A673 (cell line): ENCODE results near the gene PHLDB2. TPM values are rescaled to one million over a fixed set of nuclear protein-coding genes. Genes with fewer than 3 reads are reported as not detected.

Source experiments
- BruUV-seq: library from RNA; stranded (reverse); fragments of 400-500 nt; replicated peaks from 2 replicates; lab custom pipeline; 2021; lab: Mats Ljungman, UMichigan
- CTCF ChIA-PET: fragments of 300-600 bp; sonication (Branson Sonifier 250); formaldehyde crosslinking; loops from one replicate; lab custom pipeline; 2022; ENCODE audit warnings: antibody characterized with exemption; lab: Charles Lee
- POLR2A ChIA-PET: fragments of 300-600 bp; sonication (Branson Sonifier 250); formaldehyde crosslinking; loops from one replicate; lab custom pipeline; 2022; ENCODE audit warnings: antibody characterized with exemption; ENCODE audit not compliant: low non-redundant PET; lab: Charles Lee
- DNase-seq: peaks from one replicate; pipeline ENCODE4 v3.0.0-alpha.2; 2015; ENCODE audit warnings: low spot score
- H3K27ac ChIP-seq: fragments of 200-600 bp; sonication (generic); 2 replicates; pipeline ENCODE4 v1.5.1; 2016; ENCODE audit warnings: mixed run types, low read depth, mild to moderate bottlenecking, mixed read lengths, antibody characterized with exemption, low read length; ENCODE audit not compliant: poor library complexity, severe bottlenecking
- H3K27me3 ChIP-seq: fragments of 200-600 bp; sonication (generic); replicated peaks from 2 replicates; pipeline ENCODE4 v1.6.1; 2017; ENCODE audit warnings: mixed run types, low read depth, mild to moderate bottlenecking, mixed read lengths, antibody characterized with exemption, low read length; ENCODE audit not compliant: insufficient read depth, poor library complexity
- H3K36me3 ChIP-seq: fragments of 200-600 bp; sonication (generic); 2 replicates; pipeline ENCODE4 v1.6.1; 2016; ENCODE audit warnings: mixed run types, mild to moderate bottlenecking, mixed read lengths, antibody characterized with exemption, low read length; ENCODE audit not compliant: insufficient read depth, poor library complexity, severe bottlenecking
- H3K4me1 ChIP-seq: fragments of 200-600 bp; sonication (generic); 2 replicates; pipeline ENCODE4 v1.6.1; 2017; ENCODE audit warnings: mixed run types, mild to moderate bottlenecking, mixed read lengths, antibody characterized with exemption, low read length; ENCODE audit not compliant: insufficient read depth, poor library complexity, severe bottlenecking
- H3K4me3 ChIP-seq: fragments of 200-600 bp; sonication (generic); 2 replicates; pipeline ENCODE4 v1.5.1; 2016; ENCODE audit warnings: low read depth, mixed run types, mild to moderate bottlenecking, mixed read lengths, low read length; ENCODE audit not compliant: poor library complexity, severe bottlenecking
- H3K9me3 ChIP-seq: fragments of 200-600 bp; sonication (generic); 2 replicates; pipeline ENCODE4 v1.6.1; 2016; ENCODE audit warnings: mixed run types, low read depth, mild to moderate bottlenecking, mixed read lengths, antibody characterized with exemption, low read length; ENCODE audit not compliant: poor library complexity, severe bottlenecking
- CTCF ChIP-seq: fragments of 300-800, 200-600 bp; sonication (generic); conservative IDR thresholded peaks from 2 replicates; pipeline ENCODE4 v1.5.1; 2017; ENCODE audit warnings: low read depth, mild to moderate bottlenecking, antibody characterized with exemption, low read length, moderate library complexity, mixed read lengths
- EZH2 ChIP-seq: fragments of 200-600 bp; sonication (generic); IDR thresholded peaks from 2 replicates; pipeline ENCODE4 v1.6.1; 2017; ENCODE audit warnings: borderline replicate concordance, low read depth, mild to moderate bottlenecking, mixed read lengths, antibody characterized with exemption, low read length; ENCODE audit not compliant: poor library complexity, severe bottlenecking
- intact Hi-C: fragments of 100-400 bp; cut with micrococcal nuclease; formaldehyde crosslinking; loops from one replicate; pipeline ENCODE4 v1.10.0; 2022; ENCODE audit not compliant: unreplicated experiment
- total RNA-seq: library from RNA; stranded (reverse); gene quantifications from 2 replicates; pipeline ENCODE4 v1.2.3, GENCODE V29; 2021

Gene PHLDB2
- total RNA-seq, 1 experiment from 2014 or later, result 13.1 TPM

GRCh38 chr3:111961461-111962164 is 102.5 kb downstream of the PHLDB2 start:
- ChIA-PET POLR2A (no interaction called here), CTCF (interaction anchor here (1.4 kb wide), 1 partner anchor 67 kb away, joined by 3 read pairs; no protein-coding TSS in a partner anchor)

GRCh38 chr3:111963424-111963823 is 104.4 kb downstream of the PHLDB2 start:
- no peaks in the 10 kb centered on the region for H3K9me3 ChIP-seq
- H3K4me1 ChIP-seq, result peaks cover 16% of the 10 kb centered on the region
- no peak overlapping the region for H3K27ac ChIP-seq
- BruUV-seq, result no TSS peak
- no peaks in the 10 kb centered on the region for H3K36me3 ChIP-seq
- ChIA-PET CTCF (interaction anchor here (0.6 kb wide), 1 partner anchor 1265 kb away, joined by 7 read pairs; no protein-coding TSS in a partner anchor), POLR2A (no interaction called here)
- intact Hi-C loops, result no loop called here
- no peaks in the 10 kb centered on the region for H3K27me3 ChIP-seq
- no peak for DNase-seq
- TF ChIP-seq CTCF (no peak), EZH2 (no peak)
- no peak overlapping the region for H3K4me3 ChIP-seq

More at GRCh38 chr3:111961461-111962164, 102.5 kb downstream of the PHLDB2 start:
- no TSS peak for BruUV-seq
- no peaks in the 10 kb centered on the region for H3K36me3 ChIP-seq
- no peaks in the 10 kb centered on the region for H3K27me3 ChIP-seq
- peaks cover 11% of the 10 kb centered on the region for H3K4me1 ChIP-seq
- peak; percentile 22 for DNase-seq
- intact Hi-C loops, result no loop called here
- peak; percentile 37; the same call in 1 of the 2 replicates for TF ChIP-seq CTCF
- TF ChIP-seq EZH2, result no peak
- no peaks in the 10 kb centered on the region for H3K9me3 ChIP-seq
- no peak overlapping the region for H3K27ac ChIP-seq
- no peak overlapping the region for H3K4me3 ChIP-seq

DNA sequence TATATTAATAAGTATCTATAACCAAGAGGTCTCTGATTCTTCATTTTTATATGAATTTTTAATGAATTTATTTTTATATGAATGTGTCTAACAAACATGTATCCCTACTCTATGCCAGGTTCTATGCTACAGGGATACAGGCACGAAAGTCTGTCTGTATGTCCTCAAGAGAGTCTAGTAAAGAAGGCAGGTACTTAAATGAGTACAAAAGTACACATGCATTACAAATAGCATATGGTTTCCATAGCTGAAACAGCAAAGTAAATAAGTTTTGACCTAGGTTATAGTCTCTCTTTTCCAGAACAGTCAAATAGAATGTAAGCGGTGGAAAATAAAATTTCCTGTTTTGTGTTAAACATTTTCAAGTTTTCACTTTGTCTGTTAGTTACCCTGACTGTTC is 106.4 kb downstream of the PHLDB2 start:
- CTCF ChIA-PET, result interaction anchor here (1.1 kb wide), 1 partner anchor 70 kb away, joined by 3 read pairs; no protein-coding TSS in a partner anchor
- no peak for DNase-seq
- Histone ChIP-seq H3K27ac (no peak overlapping the region), H3K27me3 (no peaks in the 10 kb centered on the region), H3K36me3 (no peaks in the 10 kb centered on the region), H3K4me3 (no peak overlapping the region), H3K9me3 (no peaks in the 10 kb centered on the region), H3K4me1 (peaks cover 16% of the 10 kb centered on the region)
- POLR2A ChIA-PET, result no interaction called here
- TF ChIP-seq EZH2 (no peak), CTCF (no peak)
- intact Hi-C loops, result loop anchor here (5.0 kb wide), 1 partner anchor 298 kb away; no protein-coding TSS in a partner anchor
- no TSS peak for BruUV-seq
